ENCODE measurements around the gene STK32B.
"Not testable (repeated sequence)": the region's sequence is repeated elsewhere in the genome, so short reads cannot be mapped to it uniquely, and the experiment has no call there.

STK32B gene

DNA sequence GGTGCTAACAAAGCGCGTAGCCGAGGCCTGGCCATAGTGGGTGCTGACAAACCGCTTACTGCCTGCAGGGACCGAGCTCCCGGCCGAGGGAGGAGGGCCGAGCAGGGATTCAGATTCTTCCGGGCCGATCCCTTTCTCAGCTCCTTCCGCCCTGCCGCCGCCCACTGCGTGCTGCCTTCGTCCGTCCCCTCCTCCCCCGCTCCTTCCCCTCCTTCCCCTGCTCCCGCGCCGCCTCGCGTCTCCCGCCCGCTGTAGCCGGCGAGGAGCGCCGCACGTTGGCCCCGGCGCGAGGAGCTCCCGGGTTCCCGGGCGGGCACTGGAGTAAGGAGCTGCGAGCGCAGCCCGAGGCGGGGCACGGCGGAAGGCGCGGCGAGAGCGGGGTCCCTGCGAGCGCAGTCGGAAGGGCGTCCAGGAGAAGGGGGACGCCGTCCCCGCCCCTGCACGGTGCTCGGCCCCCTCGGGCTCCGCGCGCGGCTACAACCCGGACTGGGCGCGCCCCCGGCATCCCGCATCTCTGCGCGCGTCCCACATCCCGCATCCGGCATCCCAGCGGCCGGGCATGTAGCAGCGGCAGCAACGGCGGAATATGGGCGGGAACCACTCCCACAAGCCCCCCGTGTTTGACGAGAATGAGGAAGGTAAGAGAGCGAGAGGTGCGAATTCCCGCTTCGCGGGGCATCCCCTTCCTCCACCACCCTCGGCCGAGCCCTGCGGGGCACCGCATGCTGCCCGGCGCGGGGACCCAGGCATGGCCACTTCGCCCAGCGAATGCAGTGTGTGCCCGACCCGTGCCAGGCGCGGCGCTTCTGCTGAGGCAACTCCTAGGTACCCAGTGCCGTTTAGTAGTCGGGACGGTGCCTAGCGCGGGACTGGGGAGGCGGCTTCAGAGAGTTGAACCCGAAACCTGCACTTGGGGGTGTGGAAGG, at the start of gene STK32B:
TSS of gene STK32B (plus strand) at position 203 of the 926 bp plus-strand sequence.
- DNase-seq, result no peak

DNA sequence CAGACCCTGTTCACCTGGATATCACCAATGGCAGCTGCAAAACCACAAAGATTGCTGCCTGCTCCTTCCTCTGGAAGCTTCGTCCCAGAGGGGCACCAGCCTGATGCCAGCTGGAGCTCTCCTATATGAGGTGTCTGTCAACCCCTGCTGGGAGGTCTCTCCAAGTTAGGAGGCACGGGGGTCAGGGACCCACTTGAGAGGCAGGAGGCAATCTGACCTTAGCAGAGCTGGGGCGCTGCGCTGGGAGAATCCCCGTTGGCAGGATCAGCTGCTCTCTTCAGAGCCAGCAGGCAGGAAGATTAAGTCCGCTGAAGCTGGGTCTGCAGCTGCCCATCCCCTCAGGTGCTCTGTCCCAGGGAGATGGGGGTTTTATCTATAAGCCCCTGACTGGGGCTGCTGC, 49.6 kb upstream of the STK32B start:
- not testable (repeated sequence) for DNase-seq

DNA sequence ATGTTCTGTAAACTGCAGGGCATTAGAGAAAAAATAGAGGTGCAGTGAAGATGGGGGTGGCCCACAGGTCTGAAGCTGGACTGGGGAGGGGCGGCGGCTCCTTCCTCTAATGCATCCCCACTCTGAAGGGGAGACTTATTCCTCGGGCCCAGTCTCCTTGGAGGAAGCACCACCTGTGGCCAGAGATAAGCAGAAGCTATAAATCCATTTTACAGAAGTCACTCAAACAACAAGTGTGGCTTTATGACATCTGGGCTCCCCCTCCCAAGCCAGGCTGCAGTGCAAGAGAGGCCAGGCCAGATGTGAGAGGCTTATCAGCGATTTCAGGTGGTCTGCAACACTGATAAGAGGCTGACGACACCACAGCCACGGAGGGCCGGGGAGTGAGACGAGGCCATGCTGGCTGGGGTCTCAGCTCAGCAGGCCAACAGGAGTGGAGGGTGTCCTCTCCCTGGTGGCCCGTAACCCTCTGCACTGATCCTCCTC, 47.9 kb upstream of the STK32B start:
- DNase-seq, result no peak

DNA sequence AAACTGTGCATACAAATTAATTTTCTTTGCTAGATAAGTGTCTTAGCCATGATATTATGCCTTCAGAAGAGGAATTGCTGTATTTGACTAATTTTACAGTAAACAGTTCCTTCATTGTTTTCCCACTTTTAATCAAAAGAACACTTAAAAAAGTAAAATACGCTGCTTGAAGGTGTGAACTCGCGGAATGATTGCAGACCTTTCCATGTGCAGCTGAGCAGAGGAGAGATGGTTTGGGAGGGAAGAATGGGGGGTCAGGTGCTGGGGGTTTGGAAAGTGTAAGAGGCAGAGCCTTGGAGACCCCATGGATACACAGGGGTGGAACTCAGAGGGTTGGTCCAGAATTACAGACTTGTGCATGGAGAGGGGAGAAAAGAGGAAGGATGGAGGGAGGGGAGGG, 47.4 kb upstream of the STK32B start:
- DNase-seq, result no peak

DNA sequence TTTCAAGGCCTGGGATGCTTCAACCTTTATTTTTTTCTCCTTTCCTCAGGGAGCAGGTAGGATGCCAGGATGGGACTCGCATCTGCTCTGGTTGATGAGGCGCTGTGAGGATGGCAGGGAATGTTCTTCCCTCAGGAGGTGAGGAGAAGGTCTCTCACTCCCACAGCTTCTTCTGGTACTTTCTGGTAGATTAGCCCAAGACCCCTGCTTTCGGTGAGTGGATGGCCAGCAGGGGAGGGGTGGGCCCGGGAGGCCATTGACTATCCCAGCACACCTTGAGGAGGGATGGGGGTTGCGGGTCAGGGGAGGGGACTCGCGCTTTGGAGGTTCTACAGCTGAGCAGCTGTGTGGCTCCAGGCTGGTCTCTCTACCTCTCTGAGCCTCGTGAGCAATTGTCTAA, 46.8 kb upstream of the STK32B start:
- no peak for DNase-seq

DNA sequence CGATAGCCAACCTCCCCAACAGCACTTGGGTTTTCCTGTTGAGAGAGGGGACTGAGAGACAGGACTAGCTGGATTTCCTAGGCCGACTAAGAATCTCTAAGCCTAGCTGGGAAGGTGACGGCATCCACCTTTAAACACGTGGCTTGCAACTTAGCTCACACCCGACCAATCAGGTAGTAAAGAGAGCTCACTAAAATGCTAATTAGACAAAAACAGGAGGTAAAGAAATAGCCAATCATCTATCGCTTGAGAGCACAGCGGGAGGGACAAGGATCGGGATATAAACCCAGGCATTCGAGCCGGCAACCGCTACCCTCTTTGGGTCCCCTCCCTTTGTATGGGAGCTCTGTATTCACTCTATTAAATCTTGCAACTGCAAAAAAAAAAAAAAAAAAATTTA, 44.3 kb upstream of the STK32B start:
- not testable (repeated sequence) for DNase-seq

DNA sequence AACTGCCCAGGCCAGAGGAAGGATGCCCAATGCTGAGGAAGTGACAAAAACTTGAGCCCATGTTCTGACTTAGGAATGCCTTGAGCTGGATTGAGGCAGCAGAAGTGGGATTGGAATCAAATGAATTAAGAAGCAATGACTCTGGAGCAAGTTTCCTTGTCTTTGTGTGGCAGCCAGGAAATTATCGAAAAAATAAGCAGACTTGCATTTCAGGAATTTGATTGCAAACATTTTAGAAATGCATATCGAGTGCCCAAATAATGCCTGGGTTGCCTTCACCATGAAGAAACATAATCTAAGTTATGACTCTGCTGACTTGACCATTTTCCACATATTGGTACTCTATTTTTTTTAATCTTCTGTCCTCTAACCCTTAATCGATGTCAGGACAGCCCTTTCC, 41.5 kb upstream of the STK32B start:
- no peak for DNase-seq

DNA sequence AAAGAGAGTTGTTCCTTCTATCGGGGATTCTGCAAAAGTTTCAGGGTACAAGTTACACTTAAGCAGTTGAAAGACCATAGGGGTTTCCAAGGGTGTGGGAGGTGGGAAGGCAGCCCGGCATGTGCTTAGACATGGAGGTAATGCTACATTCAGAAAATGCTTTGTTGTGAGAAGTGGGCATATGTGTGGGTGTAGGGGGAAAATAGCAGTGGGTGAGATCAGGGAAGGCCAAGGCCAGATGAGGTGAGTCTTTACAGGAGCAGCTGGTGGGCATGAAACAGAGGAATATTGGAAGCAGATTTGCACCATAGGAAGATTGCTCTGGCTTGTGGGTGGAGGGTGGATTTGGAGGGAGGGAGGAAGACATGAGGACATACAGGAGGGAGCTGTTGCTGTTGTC, 40.3 kb upstream of the STK32B start:
- DNase-seq, result no peak

DNA sequence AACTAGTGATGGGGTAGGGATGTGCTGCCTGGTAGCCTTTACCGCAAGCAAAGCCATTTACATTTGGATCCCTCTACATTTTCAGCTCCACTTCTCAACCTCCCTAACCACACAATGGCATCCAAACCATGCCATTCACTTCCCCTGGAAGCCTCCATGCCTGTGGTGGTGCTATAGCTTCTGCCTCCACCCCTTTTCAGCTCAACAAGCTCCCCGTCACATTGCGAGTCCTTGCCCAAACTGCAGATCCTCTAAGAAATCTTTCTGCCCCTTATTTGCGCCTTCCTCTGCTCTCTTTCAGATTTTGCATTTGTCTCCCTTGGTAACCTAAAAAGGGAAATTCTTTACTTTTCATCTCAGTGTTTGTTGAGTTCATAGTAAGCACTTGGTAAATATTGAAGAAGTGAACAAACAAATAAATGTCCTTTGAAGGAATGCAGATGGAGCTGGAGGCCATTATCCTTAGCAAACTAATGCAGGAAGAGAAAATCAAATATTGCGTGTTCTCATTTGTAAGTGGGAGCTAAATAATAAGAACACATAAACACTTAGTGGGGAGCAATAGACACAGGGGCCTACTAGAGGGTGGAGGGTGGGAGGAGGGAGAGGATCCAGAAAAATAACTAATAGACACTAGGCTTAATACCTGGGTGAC, 38.9 kb upstream of the STK32B start:
- no peak for DNase-seq

DNA sequence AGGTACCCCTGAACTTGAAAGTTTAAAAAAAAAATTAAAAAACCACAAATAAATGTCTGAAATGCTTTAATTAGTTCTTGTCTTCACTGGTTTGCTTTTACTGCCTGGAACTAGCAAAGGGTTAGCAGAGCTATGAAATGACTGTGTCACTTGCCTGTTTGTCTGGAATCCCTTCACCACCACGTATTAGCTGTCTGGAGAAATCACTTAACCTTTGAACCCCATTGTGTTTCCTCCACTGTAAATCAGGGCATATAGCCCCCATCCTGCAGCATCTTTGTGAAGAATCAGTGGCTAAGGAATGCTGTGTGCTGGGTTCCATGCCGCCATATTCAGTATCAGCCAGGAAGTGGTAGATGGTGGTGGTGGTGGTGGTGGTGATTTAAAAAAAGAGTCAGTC, 38.3 kb upstream of the STK32B start:
- DNase-seq, result no peak

DNA sequence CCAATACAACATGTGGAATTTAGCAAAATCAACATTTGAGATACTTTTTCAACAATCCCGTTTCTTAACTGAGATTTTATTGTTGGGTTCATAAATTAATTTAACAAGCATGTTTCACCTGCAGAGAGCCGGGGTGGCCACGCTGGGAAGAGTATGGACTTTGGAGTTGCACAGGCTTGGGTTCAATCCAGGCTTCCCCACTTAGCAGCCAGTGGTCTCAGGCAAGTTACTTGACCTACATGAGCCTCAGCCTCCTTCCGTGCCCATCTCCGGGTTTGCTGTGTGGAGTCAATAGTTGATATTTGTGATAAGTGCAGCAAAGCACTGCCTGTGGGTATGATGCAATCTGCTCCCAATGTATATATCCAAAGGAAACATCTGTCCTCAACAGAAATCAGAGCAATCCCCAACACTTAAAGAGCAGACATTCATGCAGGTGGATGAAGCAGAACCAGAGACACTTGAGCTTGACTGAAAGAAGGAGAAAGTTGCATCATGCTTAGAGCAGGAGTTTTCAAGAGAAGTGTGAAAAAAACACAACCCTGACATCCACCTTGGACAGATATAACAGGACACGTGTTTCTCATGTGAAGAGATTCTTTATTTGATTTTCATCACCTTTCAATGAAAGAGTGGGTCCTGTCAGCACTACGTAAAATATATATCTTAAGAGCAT, 37.1 kb upstream of the STK32B start:
- DNase-seq, result no peak

DNA sequence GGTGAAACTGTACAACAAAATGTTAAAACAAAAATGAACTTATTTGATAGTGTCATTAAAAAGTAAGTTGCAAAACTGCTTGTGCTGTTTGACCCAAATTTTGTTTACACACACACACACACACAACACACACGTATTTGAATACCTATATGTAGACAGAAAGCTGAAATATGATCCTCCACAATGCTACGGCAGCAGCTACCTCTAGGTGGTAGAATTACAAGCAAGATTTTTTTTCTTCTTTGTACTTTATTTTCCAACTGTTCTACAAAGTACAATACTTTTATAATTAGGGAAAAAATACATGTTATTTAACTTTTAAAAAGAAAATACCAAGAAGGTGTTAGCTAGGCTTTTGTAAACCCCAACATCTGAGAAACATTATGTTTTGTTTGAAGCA, 33.2 kb upstream of the STK32B start:
- DNase-seq, result no peak

DNA sequence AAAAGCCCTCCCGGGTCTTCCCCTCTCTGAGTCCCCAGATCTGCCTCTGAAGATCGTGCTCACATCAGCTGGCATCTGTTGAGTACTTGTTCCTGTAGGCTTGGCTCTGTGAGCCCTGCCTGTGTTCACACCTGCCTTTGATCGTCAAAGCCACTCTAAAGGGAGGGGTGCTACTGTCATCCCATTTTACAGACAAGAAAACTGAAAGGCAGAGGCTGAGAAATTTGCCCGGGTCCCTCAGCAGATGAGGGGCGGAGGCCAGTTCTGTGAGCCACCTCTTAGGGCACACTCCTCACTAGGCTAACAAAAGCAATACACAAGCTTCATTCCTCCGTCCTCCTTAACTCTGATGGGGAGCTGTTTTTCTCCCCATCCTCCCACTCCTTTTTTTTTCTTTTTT, 32.7 kb upstream of the STK32B start:
- no peak for DNase-seq

DNA sequence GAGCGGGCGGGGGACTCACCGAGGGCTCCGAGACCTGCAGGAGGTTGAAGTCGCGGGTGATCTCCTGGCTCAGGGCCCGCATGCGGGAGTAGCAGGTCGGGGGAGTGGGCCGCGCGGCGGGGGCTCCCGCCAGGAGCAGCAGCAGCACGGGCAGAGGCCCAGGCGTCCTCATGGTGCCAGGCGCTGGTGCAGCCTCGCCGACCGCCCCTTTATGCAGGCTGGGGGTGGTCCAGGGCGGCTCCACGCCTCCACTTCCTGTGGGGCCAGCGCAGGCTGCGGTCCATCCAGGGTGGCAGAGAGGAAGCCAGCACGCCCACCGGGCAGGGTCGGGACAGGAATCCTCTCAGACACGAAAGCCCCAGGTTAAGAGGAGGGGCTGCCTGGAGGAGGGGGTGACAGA, 32.0 kb upstream of the STK32B start, which contains the start of gene CYTL1:
TSS of gene CYTL1 (minus strand) at position 185 of the 400 bp plus-strand sequence. CDS start at position 172, 13 bp downstream.
- DNase-seq, result no peak

DNA sequence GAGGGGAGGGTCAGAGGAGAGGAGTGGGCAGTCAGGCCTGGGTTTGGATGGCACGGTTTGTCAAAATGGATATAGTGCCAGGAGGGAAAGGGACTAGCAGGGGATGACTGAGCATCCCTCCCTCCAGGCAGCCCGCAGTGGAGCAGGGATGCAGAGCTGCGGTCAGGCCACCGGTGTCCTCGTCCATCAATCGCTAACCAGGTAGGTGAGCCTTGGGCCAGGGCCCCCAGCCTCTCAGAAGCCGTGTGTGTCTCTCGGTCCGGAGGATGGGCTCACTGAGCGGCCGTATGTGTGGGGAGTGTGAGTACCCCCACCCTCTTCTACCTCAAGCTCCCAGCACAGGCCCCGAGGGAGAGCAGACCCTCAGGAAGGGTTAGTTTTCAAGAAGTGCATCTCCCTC, 31.5 kb upstream of the STK32B start:
- no peak for DNase-seq

DNA sequence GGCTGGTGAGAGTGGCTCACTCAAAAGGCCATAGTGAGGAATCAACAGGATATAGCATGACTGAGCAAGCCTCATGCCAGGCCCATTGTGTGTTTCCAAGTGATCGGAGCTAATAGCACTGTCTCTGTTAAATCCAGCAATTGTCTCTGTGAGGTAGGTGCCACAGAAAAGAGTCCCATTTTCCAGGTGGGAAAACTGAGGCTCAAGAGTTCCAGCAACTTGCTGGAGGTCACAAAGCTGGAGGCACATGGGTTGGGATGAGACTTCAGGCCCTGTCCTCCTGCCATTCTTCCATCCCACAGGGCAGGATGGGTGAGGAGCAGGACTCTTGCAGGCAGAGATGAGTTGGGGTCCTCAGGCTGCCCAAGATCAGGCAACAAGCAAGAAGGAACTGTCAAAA, 30.9 kb upstream of the STK32B start:
- no peak for DNase-seq

DNA sequence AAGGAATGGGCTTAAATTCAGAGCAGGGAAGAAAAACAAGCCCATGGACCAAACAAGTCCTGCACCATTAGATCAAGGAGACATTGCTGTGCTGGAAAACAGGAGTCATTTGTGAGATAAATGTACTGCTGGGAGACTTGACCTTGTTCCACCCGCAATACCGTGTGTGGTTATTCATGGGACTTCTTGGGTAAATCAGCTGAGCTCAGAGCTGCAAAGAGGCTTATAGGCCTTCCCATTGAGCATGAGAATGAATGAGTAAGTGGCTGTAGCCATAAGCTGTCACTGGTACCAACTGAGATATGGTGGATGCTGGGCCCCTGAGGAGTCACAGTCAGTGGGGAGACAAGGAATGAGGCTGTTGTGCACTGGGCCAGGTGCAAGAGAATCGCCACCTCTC, 29.7 kb upstream of the STK32B start:
- DNase-seq, result no peak

DNA sequence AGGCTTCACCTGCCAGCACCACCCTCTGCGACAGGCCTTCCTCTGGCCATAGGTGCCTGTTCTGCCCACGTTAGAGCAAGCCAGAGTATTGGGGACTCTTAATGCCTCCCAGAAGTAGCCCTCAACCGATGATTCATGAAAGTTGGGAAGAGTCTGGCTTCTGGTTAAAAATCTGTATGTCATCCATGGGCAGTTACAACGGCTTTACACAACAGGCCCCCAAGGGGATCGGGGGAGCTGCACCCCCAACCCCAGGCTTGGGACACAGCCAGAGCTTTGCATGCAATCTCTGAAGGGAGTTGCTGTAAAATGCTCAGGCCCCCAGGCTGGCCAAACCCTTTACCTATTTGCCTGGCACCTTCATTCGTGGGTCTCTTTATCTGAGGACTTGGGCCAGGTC, 26.6 kb upstream of the STK32B start:
- no peak for DNase-seq

DNA sequence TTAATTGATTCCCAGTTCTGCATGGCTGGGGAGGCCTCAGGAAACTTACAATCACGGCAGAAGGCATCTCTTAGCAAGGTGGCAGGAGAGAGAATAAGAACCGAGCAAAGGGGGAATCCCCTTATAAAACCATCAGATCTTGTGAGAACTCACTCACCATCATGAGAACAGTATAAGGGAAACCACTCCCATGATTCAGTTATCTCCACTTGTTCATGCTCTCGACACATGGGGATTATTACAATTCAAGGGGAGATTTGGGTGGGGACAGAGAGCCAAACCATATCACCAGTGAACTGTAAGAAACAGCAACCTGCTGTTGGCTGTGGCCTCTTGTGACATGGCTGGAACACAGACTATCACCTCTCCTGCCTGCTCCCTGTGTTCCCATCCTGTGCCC, 24.9 kb upstream of the STK32B start:
- DNase-seq, result no peak

DNA sequence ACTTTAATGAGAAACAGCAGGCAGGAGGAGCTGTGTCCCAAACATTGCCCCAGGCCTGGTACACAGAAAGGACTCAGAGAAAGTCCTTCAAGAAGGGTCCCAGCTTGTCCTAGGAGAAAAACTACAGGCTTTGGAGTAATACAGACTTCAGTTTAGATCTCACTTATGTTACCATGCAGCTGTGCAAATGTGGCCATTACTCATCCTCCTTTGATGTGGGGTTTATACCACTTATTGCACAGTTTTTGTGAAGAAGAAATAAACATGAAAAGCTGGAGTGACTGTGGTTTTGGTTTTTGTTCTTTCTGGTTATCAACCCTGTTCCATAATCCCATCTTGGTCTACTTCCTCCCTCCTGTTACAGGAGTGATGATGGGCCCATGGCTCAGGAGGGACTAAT, 23.9 kb upstream of the STK32B start:
- DNase-seq, result no peak

DNA sequence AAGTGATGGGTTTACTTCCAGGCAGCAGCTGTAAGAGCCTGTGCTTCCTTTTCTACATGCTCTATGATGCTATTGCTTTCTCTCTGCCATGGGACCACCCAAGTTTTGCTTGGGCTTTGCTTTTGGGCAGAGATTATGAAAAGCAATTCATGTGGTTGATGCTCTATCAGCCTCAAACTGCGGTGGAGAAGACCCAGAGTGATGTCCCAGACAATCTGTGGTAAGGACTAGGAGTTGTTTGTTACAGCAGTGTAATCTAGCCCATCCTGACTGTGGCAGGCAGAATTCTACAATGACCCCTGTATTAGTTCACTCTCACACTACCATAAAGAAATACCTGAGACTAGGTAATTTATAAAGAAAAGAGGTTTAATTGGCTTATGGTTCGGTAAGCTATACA, 22.8 kb upstream of the STK32B start:
- no peak for DNase-seq

DNA sequence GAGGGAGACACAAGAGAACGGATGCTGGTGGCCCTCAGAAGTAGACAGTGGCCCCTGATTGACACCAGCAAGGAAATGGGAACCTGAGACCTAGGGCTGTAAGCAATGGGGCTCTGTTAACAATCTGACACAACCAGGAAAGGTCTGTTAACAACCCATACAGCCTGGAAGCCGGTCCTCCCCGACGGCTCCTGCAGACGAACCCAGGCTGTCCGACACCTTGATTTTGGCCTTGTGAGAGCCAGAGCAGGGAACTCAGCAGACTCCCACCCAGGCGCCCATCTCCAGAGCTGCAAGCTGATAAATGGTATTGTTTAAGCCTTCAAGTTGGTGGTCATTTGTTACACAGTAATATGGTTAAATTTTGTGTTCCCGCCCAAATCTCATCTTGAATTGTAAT, 21.8 kb upstream of the STK32B start:
- no peak for DNase-seq

DNA sequence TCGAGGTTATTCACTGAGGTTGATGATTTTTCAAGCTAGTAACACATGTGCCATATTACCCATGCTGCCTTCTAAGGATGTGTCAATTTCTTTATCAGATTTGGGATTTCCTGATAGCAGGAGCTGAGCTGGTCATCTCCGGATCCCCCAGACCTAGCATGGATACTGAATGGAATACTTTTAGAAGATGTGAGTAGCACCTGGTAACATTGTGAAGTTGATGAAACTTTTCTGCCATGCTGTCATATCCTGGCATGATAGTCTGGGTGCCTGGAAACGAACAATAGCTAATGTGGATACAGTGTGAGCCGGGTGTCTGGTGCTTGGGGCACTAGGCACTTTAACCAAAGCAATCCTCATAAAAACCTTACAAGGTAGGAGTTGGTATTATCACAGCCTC, 21.1 kb upstream of the STK32B start:
- DNase-seq, result no peak

DNA sequence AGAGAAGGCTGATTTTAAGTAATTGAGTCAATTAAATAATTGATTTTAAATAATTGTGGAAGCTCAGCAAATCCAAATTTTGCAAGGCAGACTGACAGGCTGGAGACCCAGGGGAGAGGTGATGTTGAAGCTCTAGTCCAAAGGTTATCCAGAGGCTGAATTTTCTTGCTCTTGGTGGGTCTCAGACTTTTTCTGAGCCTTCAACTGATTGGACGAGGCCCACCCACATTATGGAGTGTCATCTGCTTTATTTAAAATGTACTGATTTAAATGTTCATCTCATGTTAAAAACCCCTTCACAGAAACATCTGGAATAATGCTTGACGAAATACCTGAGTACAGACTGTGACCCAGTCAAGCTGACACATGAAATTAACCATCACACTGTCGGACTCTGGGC, 20.4 kb upstream of the STK32B start:
- no peak for DNase-seq
